ENCODE data around the gene SRXN1. TPM values are rescaled to one million over a fixed set of nuclear protein-coding genes. Genes with fewer than 3 reads are reported as not detected.
A peak's percentile ranks its signal among the peaks of the same experiment; 100 is the strongest.

Gene SRXN1
- total and polyA plus RNA-seq, 4 donors = 12.5 to 20.2 (median 18.1) TPM

DNA sequence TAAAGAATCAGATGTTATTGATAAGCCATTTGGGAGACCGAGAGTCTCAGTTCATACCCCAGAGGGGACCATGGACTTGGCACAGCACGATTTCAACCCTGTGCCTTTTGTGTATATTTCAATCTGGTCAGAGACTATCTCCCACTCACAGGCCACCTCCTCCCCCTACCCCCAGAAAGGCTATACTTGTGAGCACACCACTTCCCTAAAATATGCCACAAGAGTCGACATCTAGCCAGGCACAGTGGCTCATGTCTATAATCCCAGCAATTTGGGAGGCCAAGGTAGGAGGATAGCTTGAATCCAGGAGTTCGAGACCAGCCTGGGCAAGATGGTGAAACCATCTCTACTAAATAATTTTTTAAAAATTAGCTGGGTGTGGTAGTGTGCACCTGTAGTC, 29.3 kb downstream of the SRXN1 start:
- ATAC-seq (ENCODE audit: low FRiP score) = no peak
- no peaks in the 10 kb centered on the region for H3K27me3 ChIP-seq (ENCODE audit: control insufficient read depth in 1 of 2, insufficient read depth in 2 of 2, low read length in 1 of 2)
- DNase-seq = no peak
- intact Hi-C loops (cut with DNase I) = no loop called here
- 68 to 72% methylated on average over 4 of the region's 4 CpGs for WGBS, 2 donors
- H3K9me3 ChIP-seq (ENCODE audit: control insufficient read depth, low read length) = peaks cover 1% of the 10 kb centered on the region
- H3K4me1 ChIP-seq (ENCODE audit: control insufficient read depth in 1 of 2, insufficient read depth in 2 of 2, low read length in 2 of 2) = no peaks in the 10 kb centered on the region
- no peaks in the 10 kb centered on the region for H3K36me3 ChIP-seq (ENCODE audit: control insufficient read depth in 1 of 2, insufficient read depth in 2 of 2, low read length in 1 of 2)
- H3K4me3 ChIP-seq (ENCODE audit: low read length in 2 of 2) = no peak overlapping the region
- H3K27ac ChIP-seq (ENCODE audit: low read depth in 1 of 2, low read length in 2 of 2) = no peak overlapping the region

DNA sequence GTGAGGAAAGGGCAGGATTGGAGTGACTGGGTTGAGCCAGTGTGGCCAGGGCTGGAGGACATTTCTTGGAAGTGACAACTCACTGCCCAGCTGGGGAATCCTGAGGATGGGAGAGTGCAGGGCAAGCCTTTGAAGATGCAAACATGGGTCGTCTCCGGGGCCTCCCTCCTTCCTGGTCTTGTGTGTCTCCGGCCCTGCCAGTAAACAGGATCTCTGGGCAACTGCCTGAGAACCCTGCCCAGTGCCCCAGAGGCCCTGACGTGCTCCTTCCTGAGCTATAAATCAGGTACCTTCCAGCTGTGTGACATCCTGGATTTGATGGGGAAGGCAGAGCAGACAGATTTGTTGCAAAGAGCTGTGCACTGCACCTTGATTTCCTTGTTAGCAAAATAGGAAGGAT, 30.0 kb downstream of the SRXN1 start:
- Histone ChIP-seq H3K27ac (ENCODE audit: low read depth in 1 of 2, low read length in 2 of 2) (no peak overlapping the region), H3K9me3 (ENCODE audit: control insufficient read depth, low read length) (peaks cover 5% of the 10 kb centered on the region), H3K4me1 (ENCODE audit: control insufficient read depth in 1 of 2, insufficient read depth in 2 of 2, low read length in 2 of 2) (no peaks in the 10 kb centered on the region), H3K27me3 (ENCODE audit: control insufficient read depth in 1 of 2, insufficient read depth in 2 of 2, low read length in 1 of 2) (no peaks in the 10 kb centered on the region), H3K4me3 (ENCODE audit: low read length in 2 of 2) (no peak overlapping the region), H3K36me3 (ENCODE audit: control insufficient read depth in 1 of 2, insufficient read depth in 2 of 2, low read length in 1 of 2) (no peaks in the 10 kb centered on the region)
- WGBS, 2 donors = 23 to 31% methylated on average over 4 of the region's 4 CpGs
- intact Hi-C loops (cut with DNase I) = no loop called here
- ATAC-seq (ENCODE audit: low FRiP score) (no peak), DNase-seq (no peak)

DNA sequence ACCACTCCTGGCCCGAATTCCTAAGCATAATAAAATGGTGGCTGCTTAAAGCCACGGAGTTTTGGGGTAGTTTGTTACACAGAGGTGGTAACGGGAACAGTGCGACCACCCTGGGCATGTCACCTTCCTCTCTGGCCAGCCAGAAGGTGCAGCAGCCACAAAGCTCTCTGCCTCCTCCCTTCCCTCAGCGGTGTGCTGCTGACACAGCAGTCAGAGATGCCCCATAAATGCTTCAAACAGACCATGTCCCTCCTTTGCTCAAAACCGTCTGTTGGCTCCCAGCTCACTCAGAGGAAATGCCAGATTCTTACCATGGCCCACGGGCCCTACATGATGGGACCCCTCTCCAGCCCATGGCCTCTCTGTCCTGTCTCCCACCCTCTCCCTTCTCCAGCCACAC, 30.8 kb downstream of the SRXN1 start:
- H3K36me3 ChIP-seq (ENCODE audit: control insufficient read depth in 1 of 2, insufficient read depth in 2 of 2, low read length in 1 of 2) = no peaks in the 10 kb centered on the region
- 69 to 71% methylated on average over 7 of the region's 7 CpGs for WGBS, 2 donors
- ATAC-seq (ENCODE audit: low FRiP score) (no peak), DNase-seq (no peak)
- no peak overlapping the region for H3K4me3 ChIP-seq (ENCODE audit: low read length in 2 of 2)
- H3K27me3 ChIP-seq (ENCODE audit: control insufficient read depth in 1 of 2, insufficient read depth in 2 of 2, low read length in 1 of 2) = no peaks in the 10 kb centered on the region
- H3K4me1 ChIP-seq (ENCODE audit: control insufficient read depth in 1 of 2, insufficient read depth in 2 of 2, low read length in 2 of 2) = no peaks in the 10 kb centered on the region
- intact Hi-C loops (cut with DNase I) = no loop called here
- no peak overlapping the region for H3K27ac ChIP-seq (ENCODE audit: low read depth in 1 of 2, low read length in 2 of 2)
- H3K9me3 ChIP-seq (ENCODE audit: control insufficient read depth, low read length) = peaks cover 6% of the 10 kb centered on the region

DNA sequence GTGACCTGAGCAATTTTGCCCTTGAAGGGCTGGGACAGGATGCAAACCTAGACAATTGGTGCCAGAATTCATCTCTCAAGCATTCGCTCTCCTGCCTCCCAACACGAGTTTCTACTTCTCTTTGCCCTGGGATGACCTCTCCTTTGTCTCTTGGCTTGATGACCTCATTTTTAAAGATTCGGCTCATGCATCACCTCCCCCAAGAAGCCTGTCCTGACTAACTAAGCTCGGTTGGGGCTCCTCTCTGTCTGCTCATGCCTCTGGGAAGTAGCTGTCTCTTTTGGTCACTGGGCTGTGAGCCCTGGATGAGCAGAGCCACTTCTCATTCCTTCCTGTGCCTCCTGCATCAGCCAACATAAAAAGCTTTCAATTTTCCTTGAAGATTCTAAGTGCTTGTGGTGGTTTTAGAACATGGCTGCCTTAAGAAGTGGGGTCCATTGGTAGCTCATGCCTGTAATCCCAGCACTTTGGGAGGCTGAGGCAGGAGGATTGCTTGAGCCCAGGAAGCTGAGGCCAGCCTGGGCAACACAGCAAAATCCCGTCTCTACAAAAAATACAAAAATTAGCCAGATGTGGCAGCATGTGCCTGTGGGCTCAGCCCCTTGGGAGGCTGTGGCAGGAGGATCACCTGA, 31.8 kb downstream of the SRXN1 start:
- Histone ChIP-seq H3K27ac (ENCODE audit: low read depth in 1 of 2, low read length in 2 of 2) (no peak overlapping the region), H3K36me3 (ENCODE audit: control insufficient read depth in 1 of 2, insufficient read depth in 2 of 2, low read length in 1 of 2) (no peaks in the 10 kb centered on the region), H3K4me1 (ENCODE audit: control insufficient read depth in 1 of 2, insufficient read depth in 2 of 2, low read length in 2 of 2) (no peaks in the 10 kb centered on the region), H3K4me3 (ENCODE audit: low read length in 2 of 2) (no peak overlapping the region), H3K27me3 (ENCODE audit: control insufficient read depth in 1 of 2, insufficient read depth in 2 of 2, low read length in 1 of 2) (no peaks in the 10 kb centered on the region), H3K9me3 (ENCODE audit: control insufficient read depth, low read length) (peaks cover 6% of the 10 kb centered on the region)
- ATAC-seq (ENCODE audit: low FRiP score) (no peak), DNase-seq (no peak)
- WGBS, 2 donors = 47 to 56% methylated on average over 5 of the region's 5 CpGs
- intact Hi-C loops (cut with DNase I) = no loop called here

DNA sequence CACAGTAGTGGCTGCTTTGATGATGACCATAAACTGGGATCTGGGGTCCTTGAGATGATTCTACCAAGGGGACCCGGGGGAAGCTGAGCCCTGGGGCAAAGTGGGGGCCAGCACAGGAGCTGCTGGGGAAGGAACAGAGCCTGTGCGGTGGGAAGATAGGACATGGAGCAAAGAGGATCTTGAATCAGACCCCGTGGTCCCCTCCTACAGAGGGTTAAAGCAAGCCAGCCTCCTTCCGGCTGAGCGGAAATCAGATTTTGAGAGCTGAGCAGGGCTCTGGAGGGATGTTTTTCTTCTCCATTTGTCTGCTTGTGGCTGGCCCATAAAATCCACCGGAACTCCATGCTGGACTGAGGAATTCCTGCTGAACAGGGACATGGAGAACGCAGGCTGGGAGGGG, 32.8 kb downstream of the SRXN1 start:
- Histone ChIP-seq H3K9me3 (ENCODE audit: control insufficient read depth, low read length) (peaks cover 5% of the 10 kb centered on the region), H3K36me3 (ENCODE audit: control insufficient read depth in 1 of 2, insufficient read depth in 2 of 2, low read length in 1 of 2) (no peaks in the 10 kb centered on the region), H3K4me3 (ENCODE audit: low read length in 2 of 2) (no peak overlapping the region), H3K4me1 (ENCODE audit: control insufficient read depth in 1 of 2, insufficient read depth in 2 of 2, low read length in 2 of 2) (no peaks in the 10 kb centered on the region), H3K27ac (ENCODE audit: low read depth in 1 of 2, low read length in 2 of 2) (no peak overlapping the region), H3K27me3 (ENCODE audit: control insufficient read depth in 1 of 2, insufficient read depth in 2 of 2, low read length in 1 of 2) (no peaks in the 10 kb centered on the region)
- DNase-seq (no peak), ATAC-seq (ENCODE audit: low FRiP score) (no peak)
- intact Hi-C loops (cut with DNase I) = no loop called here
- WGBS, 2 donors = 17 to 31% methylated on average over 7 of the region's 7 CpGs

DNA sequence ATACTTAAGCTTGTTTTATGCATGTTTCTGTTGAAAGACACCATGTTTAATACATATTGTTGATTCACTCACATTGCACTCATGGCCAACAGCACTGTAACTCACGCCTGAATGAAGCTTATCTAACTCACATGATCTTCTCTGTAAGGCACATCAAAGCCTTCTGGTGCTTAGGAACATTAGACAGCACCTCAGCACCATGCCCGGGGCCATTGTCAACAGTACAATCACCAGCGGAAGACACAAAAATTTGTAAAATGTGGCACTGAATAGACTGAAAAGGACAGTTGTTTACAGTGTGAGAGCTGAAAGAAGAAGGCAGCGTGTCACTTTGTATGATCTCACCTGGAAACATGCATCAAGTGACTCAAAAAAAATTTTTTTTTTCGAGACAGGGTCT, 34.0 kb downstream of the SRXN1 start:
- no peak overlapping the region for H3K4me3 ChIP-seq (ENCODE audit: low read length in 2 of 2)
- WGBS, 2 donors = 79 to 80% methylated on average over 5 of the region's 5 CpGs
- no peaks in the 10 kb centered on the region for H3K27me3 ChIP-seq (ENCODE audit: control insufficient read depth in 1 of 2, insufficient read depth in 2 of 2, low read length in 1 of 2)
- intact Hi-C loops (cut with DNase I) = no loop called here
- ATAC-seq (ENCODE audit: low FRiP score) = no peak
- H3K36me3 ChIP-seq (ENCODE audit: control insufficient read depth in 1 of 2, insufficient read depth in 2 of 2, low read length in 1 of 2) = no peaks in the 10 kb centered on the region
- H3K4me1 ChIP-seq (ENCODE audit: control insufficient read depth in 1 of 2, insufficient read depth in 2 of 2, low read length in 2 of 2) = no peaks in the 10 kb centered on the region
- peaks cover 5% of the 10 kb centered on the region for H3K9me3 ChIP-seq (ENCODE audit: control insufficient read depth, low read length)
- no peak for DNase-seq
- no peak overlapping the region for H3K27ac ChIP-seq (ENCODE audit: low read depth in 1 of 2, low read length in 2 of 2)

DNA sequence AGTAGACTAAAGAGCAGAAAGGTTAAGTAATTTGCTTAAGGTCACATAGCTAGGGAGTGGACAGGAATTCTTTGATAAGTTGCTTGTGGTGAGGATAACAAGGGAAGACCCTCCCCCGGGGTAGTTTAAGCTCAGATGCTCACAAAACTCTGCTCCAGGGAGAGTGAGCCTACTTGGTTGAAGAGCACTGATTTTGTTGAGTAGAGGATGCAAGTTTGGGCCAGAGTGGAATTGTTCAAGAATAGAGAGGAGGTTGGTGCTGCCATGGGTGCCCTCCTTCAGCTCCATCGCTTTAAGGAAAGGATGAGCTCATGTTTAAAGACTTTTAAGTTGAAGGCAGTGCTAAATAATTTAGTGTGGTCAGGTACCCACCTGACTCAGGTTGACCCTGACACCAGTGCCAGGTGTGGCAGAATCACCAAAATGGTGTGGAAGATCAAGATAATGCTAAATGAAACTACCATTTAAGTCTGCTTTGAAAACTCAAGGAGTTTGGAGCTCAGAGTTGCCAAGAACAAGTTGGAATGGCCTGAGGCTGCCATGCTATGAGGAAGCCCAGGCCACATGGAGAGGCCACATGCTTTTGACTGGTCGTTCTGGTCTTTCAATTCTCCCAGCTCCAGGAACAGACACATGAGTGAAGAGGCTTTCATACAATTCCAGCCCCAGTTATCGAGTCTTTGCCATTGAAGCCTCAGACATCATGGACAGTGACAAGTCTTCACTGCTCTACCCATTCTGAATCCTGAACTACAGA, 34.9 kb downstream of the SRXN1 start:
- WGBS, 2 donors = 72 to 86% methylated on average over 4 of the region's 4 CpGs
- no peaks in the 10 kb centered on the region for H3K4me1 ChIP-seq (ENCODE audit: control insufficient read depth in 1 of 2, insufficient read depth in 2 of 2, low read length in 2 of 2)
- peaks cover 5% of the 10 kb centered on the region for H3K9me3 ChIP-seq (ENCODE audit: control insufficient read depth, low read length)
- DNase-seq (no peak), ATAC-seq (ENCODE audit: low FRiP score) (no peak)
- H3K27me3 ChIP-seq (ENCODE audit: control insufficient read depth in 1 of 2, insufficient read depth in 2 of 2, low read length in 1 of 2) = no peaks in the 10 kb centered on the region
- H3K36me3 ChIP-seq (ENCODE audit: control insufficient read depth in 1 of 2, insufficient read depth in 2 of 2, low read length in 1 of 2) = no peaks in the 10 kb centered on the region
- H3K4me3 ChIP-seq (ENCODE audit: low read length in 2 of 2) = no peak overlapping the region
- intact Hi-C loops (cut with DNase I) = no loop called here
- H3K27ac ChIP-seq (ENCODE audit: low read depth in 1 of 2, low read length in 2 of 2) = no peak overlapping the region

DNA sequence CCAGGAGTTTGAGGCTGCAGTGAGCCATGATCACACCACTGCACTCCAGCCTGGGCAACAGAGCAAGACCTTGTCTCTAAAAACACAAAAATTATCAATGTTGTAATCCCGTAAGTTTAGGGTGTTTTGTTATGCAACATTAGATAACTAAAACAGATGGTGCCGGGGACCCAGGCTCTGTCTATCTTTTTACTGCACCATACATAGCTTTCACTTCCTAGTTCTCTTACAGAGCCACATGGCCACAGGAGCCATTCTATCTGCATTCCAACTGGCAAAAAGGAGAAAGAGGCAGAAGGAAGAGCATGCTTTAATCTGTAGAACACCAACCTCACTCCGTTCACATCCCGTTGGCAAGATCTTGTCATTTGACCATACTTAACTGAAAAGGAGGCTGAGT, 37.5 kb downstream of the SRXN1 start:
- ATAC-seq (ENCODE audit: low FRiP score) = no peak
- Histone ChIP-seq H3K4me3 (ENCODE audit: low read length in 2 of 2) (no peak overlapping the region), H3K27me3 (ENCODE audit: control insufficient read depth in 1 of 2, insufficient read depth in 2 of 2, low read length in 1 of 2) (no peaks in the 10 kb centered on the region), H3K9me3 (ENCODE audit: control insufficient read depth, low read length) (peaks cover 5% of the 10 kb centered on the region), H3K27ac (ENCODE audit: low read depth in 1 of 2, low read length in 2 of 2) (no peak overlapping the region), H3K36me3 (ENCODE audit: control insufficient read depth in 1 of 2, insufficient read depth in 2 of 2, low read length in 1 of 2) (no peaks in the 10 kb centered on the region), H3K4me1 (ENCODE audit: control insufficient read depth in 1 of 2, insufficient read depth in 2 of 2, low read length in 2 of 2) (no peaks in the 10 kb centered on the region)
- DNase-seq = no peak
- intact Hi-C loops (cut with DNase I) = no loop called here
- 72 to 80% methylated on average over 4 of the region's 4 CpGs for WGBS, 2 donors

DNA sequence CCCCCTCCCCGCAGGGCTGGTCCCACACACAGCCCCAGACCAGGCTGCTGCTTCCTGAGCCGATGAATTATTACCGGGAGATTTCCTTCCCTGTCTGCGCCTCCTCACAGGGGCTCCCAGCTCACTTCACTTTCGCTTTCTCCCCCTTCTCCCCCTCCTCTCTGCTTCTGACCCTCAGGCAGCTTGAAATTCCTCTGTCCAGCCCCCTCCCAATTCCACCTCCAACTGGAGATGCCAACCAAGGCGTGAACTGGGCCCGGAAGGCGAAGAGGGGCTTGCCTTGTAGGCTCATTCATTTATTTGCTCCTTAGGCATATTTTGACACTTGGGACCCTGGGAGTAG, 41.2 kb downstream of the SRXN1 start:
- no peak overlapping the region for H3K4me3 ChIP-seq (ENCODE audit: low read length in 2 of 2)
- H3K27ac ChIP-seq (ENCODE audit: low read depth in 1 of 2, low read length in 2 of 2) = no peak overlapping the region
- intact Hi-C loops (cut with DNase I) = no loop called here
- 25 to 29% methylated on average over 8 of the region's 8 CpGs for WGBS, 2 donors
- no peaks in the 10 kb centered on the region for H3K9me3 ChIP-seq (ENCODE audit: control insufficient read depth, low read length)
- ATAC-seq (ENCODE audit: low FRiP score) = no peak
- no peaks in the 10 kb centered on the region for H3K36me3 ChIP-seq (ENCODE audit: control insufficient read depth in 1 of 2, insufficient read depth in 2 of 2, low read length in 1 of 2)
- no peaks in the 10 kb centered on the region for H3K4me1 ChIP-seq (ENCODE audit: control insufficient read depth in 1 of 2, insufficient read depth in 2 of 2, low read length in 2 of 2)
- DNase-seq = peak in 1 of 2 donors; percentile 51
- peaks cover 0 to 2% of the 10 kb centered on the region in 2 donors for H3K27me3 ChIP-seq (ENCODE audit: control insufficient read depth in 1 of 2, insufficient read depth in 2 of 2, low read length in 1 of 2)

Measured in aorta (tissue), 5 donors.